Endothelial cell of umbilical vein (primary cell): ENCODE measurements around the gene CCNF. TPM values are rescaled to one million over a fixed set of nuclear protein-coding genes. Genes with fewer than 3 reads are reported as not detected.

Experiments
- BruUV-seq: library from RNA; stranded (reverse); fragments of 400-500 nt; replicated peaks from 2 replicates; lab custom pipeline; 2021; lab: Mats Ljungman, UMichigan
- CTCF ChIA-PET: fragments of 300-600, 350-600 bp; sonication (Branson Sonifier 250); formaldehyde crosslinking; loops from one replicate; lab custom pipeline; 2021; ENCODE audit warnings: antibody characterized with exemption, inconsistent platforms; lab: Charles Lee
- POLR2A ChIA-PET: fragments of 300-600, 350-600 bp; sonication (Branson Sonifier 250); formaldehyde crosslinking; loops from one replicate; lab custom pipeline; 2021; ENCODE audit warnings: antibody characterized with exemption, inconsistent platforms; lab: Charles Lee
- DNase-seq: peaks from one replicate; pipeline ENCODE4 v3.0.0-alpha.2; 2011; ENCODE audit warnings: low read depth, low spot score
- FAIRE-seq: peaks from 2 replicates; lab custom pipeline; 2011; peaks lifted over from hg19 to GRCh38; lab: Jason Lieb, UNC
- H2AFZ ChIP-seq: 2 replicates; pipeline ENCODE4 v1.6.0; 2012; ENCODE audit warnings: low read depth, low read length, control low read depth, inconsistent platforms
- H3K27ac ChIP-seq: 2 replicates; pipeline ENCODE4 v1.5.1; 2011; ENCODE audit warnings: low read depth, mild to moderate bottlenecking, control low read depth, low read length, moderate library complexity; ENCODE audit not compliant: insufficient read depth
- H3K27me3 ChIP-seq, 2 experiments: 2 replicates each; pipeline versions ENCODE4 v1.6.0 to v1.6.1; 2011; ENCODE audit warnings: low read length in 2 of 2, mixed read lengths in 1 of 2; ENCODE audit not compliant: control insufficient read depth in 2 of 2, insufficient read depth in 2 of 2
- H3K36me3 ChIP-seq, 2 experiments: 2 replicates in 1 of 2; 3 replicates in 1 of 2; pipeline ENCODE4 v1.5.1; 2011; ENCODE audit warnings: low read length in 2 of 2, mild to moderate bottlenecking in 1 of 2, moderate library complexity in 1 of 2; ENCODE audit not compliant: control insufficient read depth in 2 of 2, insufficient read depth in 2 of 2; ENCODE audit errors: extremely low read depth in 1 of 2
- H3K4me1 ChIP-seq: 3 replicates; pipeline ENCODE4 v1.5.1; 2011; ENCODE audit warnings: mild to moderate bottlenecking, low read length; ENCODE audit not compliant: control insufficient read depth, insufficient read depth; ENCODE audit errors: extremely low read depth
- H3K4me2 ChIP-seq: 2 replicates; pipeline ENCODE4 v1.6.1; 2011; ENCODE audit warnings: low read length, control low read depth, mixed read lengths; ENCODE audit not compliant: insufficient read depth
- H3K4me3 ChIP-seq, 3 experiments: fragments of 200-600 bp in 1 of 3; sonication (generic), shearing (Covaris generic) in 1 of 3; replicated peaks in 1 of 3; 2 replicates each; pipeline ENCODE4 v1.5.1; 2011 to 2016; ENCODE audit warnings: control low read depth in 3 of 3, low read length in 3 of 3, mild to moderate bottlenecking in 2 of 3, inconsistent platforms in 1 of 3, low read depth in 1 of 3, moderate library complexity in 1 of 3; ENCODE audit not compliant: insufficient read depth in 1 of 3
- H3K79me2 ChIP-seq: 2 replicates; pipeline ENCODE4 v1.6.0; 2012; ENCODE audit warnings: low read length, inconsistent platforms; ENCODE audit not compliant: control insufficient read depth, insufficient read depth
- H3K9ac ChIP-seq: replicated peaks from 2 replicates; pipeline ENCODE3; 2011; ENCODE audit warnings: low read length, control low read depth; ENCODE audit not compliant: insufficient read depth; ENCODE audit errors: extremely low read depth
- H3K9me1 ChIP-seq: replicated peaks from 3 replicates; pipeline ENCODE4 v1.6.0; 2011; ENCODE audit warnings: mild to moderate bottlenecking, low read length; ENCODE audit not compliant: control insufficient read depth, insufficient read depth; ENCODE audit errors: extremely low read depth
- H3K9me3 ChIP-seq: replicated peaks from 2 replicates; pipeline ENCODE4 v1.5.1; 2012; ENCODE audit warnings: low read length, inconsistent platforms; ENCODE audit not compliant: control insufficient read depth, insufficient read depth
- H4K20me1 ChIP-seq: replicated peaks from 2 replicates; pipeline ENCODE3; 2011; ENCODE audit warnings: mild to moderate bottlenecking, low read length; ENCODE audit not compliant: control insufficient read depth, insufficient read depth; ENCODE audit errors: extremely low read depth
- CTCF ChIP-seq, 2 donors: IDR thresholded peaks; 1 replicate in 1 of 2; 2 replicates in 1 of 2; pipeline ENCODE4 v1.5.1; 2011; ENCODE audit warnings: low read length in 2 of 2, mild to moderate bottlenecking in 2 of 2, moderate library complexity in 2 of 2, control low read depth in 1 of 2, inconsistent platforms in 1 of 2, low read depth in 1 of 2; ENCODE audit not compliant: insufficient read depth in 1 of 2; ENCODE audit errors: extremely low read depth in 1 of 2
- EZH2 ChIP-seq: IDR thresholded peaks from 2 replicates; pipeline ENCODE4 v1.6.1; 2012; ENCODE audit warnings: borderline replicate concordance, low read depth, mild to moderate bottlenecking, moderate library complexity, low read length, inconsistent platforms; ENCODE audit not compliant: severe bottlenecking
- FOS ChIP-seq: IDR thresholded peaks from 2 replicates; pipeline ENCODE4 v1.6.1; 2011; ENCODE audit warnings: mild to moderate bottlenecking, low read length, moderate library complexity, borderline replicate concordance; ENCODE audit not compliant: insufficient read depth
- GATA2 ChIP-seq: IDR thresholded peaks from 2 replicates; pipeline ENCODE4 v1.7.0; 2011; ENCODE audit warnings: low read depth, mild to moderate bottlenecking, moderate library complexity, mixed read lengths, low read length; ENCODE audit not compliant: insufficient read length, insufficient read depth
- JUN ChIP-seq: IDR thresholded peaks from 2 replicates; pipeline ENCODE4 v1.6.1; 2011; ENCODE audit warnings: borderline replicate concordance, low read depth; ENCODE audit not compliant: insufficient read length, insufficient read depth
- MAX ChIP-seq: IDR thresholded peaks from 2 replicates; pipeline ENCODE4 v1.6.1; 2011; ENCODE audit not compliant: insufficient read depth, insufficient read length
- MYC ChIP-seq: IDR thresholded peaks from one replicate; pipeline ENCODE4 v1.6.1; 2011; ENCODE audit warnings: mild to moderate bottlenecking, low read depth, low read length
- POLR2A ChIP-seq: IDR thresholded peaks from 2 replicates; pipeline ENCODE4 v1.6.1; 2012; ENCODE audit warnings: low read depth, mild to moderate bottlenecking, control low read depth, low read length
- POLR2AphosphoS5 ChIP-seq: IDR thresholded peaks from 2 replicates; pipeline ENCODE4 v1.6.1; 2012; ENCODE audit warnings: low read depth, mild to moderate bottlenecking, control low read depth, low read length, moderate library complexity; ENCODE audit not compliant: insufficient read depth
- dilution Hi-C: fragments of 300-500 bp; cut with MboI; formaldehyde crosslinking; loops from one replicate; pipeline ENCODE4 v1.15.0; 2019; ENCODE audit warnings: low sequenced_read_pairs; ENCODE audit not compliant: extremely low pct_ligation_motif_present
- intact Hi-C: fragments of 100-400 bp; cut with micrococcal nuclease; formaldehyde crosslinking; loops from one replicate; pipeline ENCODE4 v1.10.0; 2022
- polyA plus RNA-seq, 4 experiments: library from polyadenylated mRNA; depleted of rRNA in 3 of 4; stranded (reverse) in 3 of 4; unstranded in 1 of 4; fragments of >200 nt; gene quantifications; 2 replicates each; pipeline versions ENCODE4 v1.2.1 to v1.2.3, GENCODE V29; 2011 to 2012; ENCODE audit warnings: missing spikeins in 1 of 4
- total RNA-seq: library from RNA; stranded (reverse); gene quantifications from 2 replicates; pipeline ENCODE4 v1.2.3, GENCODE V29; 2021

Gene CCNF
- total and polyA plus RNA-seq, 2 donors (not counting 3 experiments of a cell fraction or from before 2014, with no cell fraction given), result 13.9 to 48.9 TPM

- dilution Hi-C loops, result no loop called here
- H3K27ac ChIP-seq, result no peak overlapping the region
- ChIA-PET CTCF (no interaction called here), POLR2A (no interaction called here)
- no TSS peak for BruUV-seq
- H3K9me1 ChIP-seq, result no peaks in the 10 kb centered on the region
- H2AFZ ChIP-seq, result no peak overlapping the region
- no peak overlapping the region for H3K4me3 ChIP-seq
- H3K27me3 ChIP-seq, result no peaks in the 10 kb centered on the region
- DNase-seq, result no peak
- no peaks in the 10 kb centered on the region for H3K4me1 ChIP-seq
- no peak overlapping the region for H3K9ac ChIP-seq
- no peaks in the 10 kb centered on the region for H3K9me3 ChIP-seq
- peaks cover 19 to 29% of the 10 kb centered on the region in 2 experiments for H3K36me3 ChIP-seq
- FAIRE-seq, result no peak
- no peak for TF ChIP-seq POLR2AphosphoS5
- TF ChIP-seq EZH2, result no peak
- no peak for TF ChIP-seq FOS
- TF ChIP-seq MYC, result no peak
- no peak for TF ChIP-seq MAX
- TF ChIP-seq JUN, result no peak
- no peak for TF ChIP-seq GATA2
- no peak for TF ChIP-seq CTCF (IDR thresholded peaks at IDR 0.05; ENCODE audit: extremely low read depth in 1 of 2, insufficient read depth in 1 of 2, low read depth in 1 of 2, low read length in 2 of 2)
- TF ChIP-seq POLR2A, result no peak
- H3K4me2 ChIP-seq, result no peak overlapping the region
- H3K79me2 ChIP-seq, result peaks cover 18% of the 10 kb centered on the region
- H4K20me1 ChIP-seq, result no peaks in the 10 kb centered on the region
- intact Hi-C loops, result no loop called here
Measured at GRCh38 chr16:2437032-2437790, 8.0 kb downstream of the CCNF start.
